Esophagus squamous epithelium (tissue), 5 donors: ENCODE data around the gene MLH1. TPM values are rescaled to one million over a fixed set of nuclear protein-coding genes. Genes with fewer than 3 reads are reported as not detected.
"Not testable (repeated sequence)": the region's sequence is repeated elsewhere in the genome, so short reads cannot be mapped to it uniquely, and the experiment has no call there.

Experiments used
- DNase-seq: peaks from one replicate; lab custom pipeline; 2025; lab: John Stamatoyannopoulos, UW
- H3K27ac ChIP-seq, 4 donors: fragments of 200-600 bp; sonication (generic); one replicate each; pipeline ENCODE4 v1.5.1; 2016 to 2019; ENCODE audit warnings: mild to moderate bottlenecking in 1 of 4
- H3K27me3 ChIP-seq, 4 donors: fragments of 200-600 bp; sonication (generic); 1 replicate in 3 of 4; 2 replicates in 1 of 4; pipeline versions ENCODE4 v1.5.1 to v1.6.0; 2017 to 2021; ENCODE audit warnings: antibody characterized with exemption in 1 of 4
- H3K36me3 ChIP-seq, 3 donors: fragments of 200-600 bp; sonication (generic); one replicate each; pipeline ENCODE4 v1.5.1; 2016 to 2019
- H3K4me1 ChIP-seq, 3 donors: fragments of 200-600 bp; sonication (generic); one replicate each; pipeline ENCODE4 v1.5.1; 2017 to 2019
- H3K4me3 ChIP-seq, 4 donors: fragments of 200-600 bp; sonication (generic); 1 replicate in 3 of 4; 2 replicates in 1 of 4; pipeline ENCODE4 v1.5.1; 2016 to 2019; ENCODE audit warnings: mild to moderate bottlenecking in 2 of 4, moderate library complexity in 1 of 4
- H3K9me3 ChIP-seq, 3 donors: fragments of 200-600 bp; sonication (generic); one replicate each; pipeline ENCODE4 v1.5.1; 2016 to 2019
- POLR2A ChIP-seq, 4 donors: fragments of 450-650 bp; IDR thresholded peaks; one replicate each; pipeline ENCODE4 v1.6.1; 2017; ENCODE audit warnings: antibody characterized with exemption in 4 of 4, mild to moderate bottlenecking in 4 of 4, moderate library complexity in 3 of 4
- WGBS, 2 donors: methylation state at CpG; one replicate each; pipeline ENCODE4 v1.1.5; 2018; 5-methylcytosine and 5-hydroxymethylcytosine counted together
- intact Hi-C: fragments of 100-400 bp; cut with DNase I; formaldehyde crosslinking; loops from one replicate; pipeline ENCODE4 v1.15.0; 2022
- total RNA-seq, 4 donors: library from RNA; depleted of rRNA; stranded (reverse); fragments of >200 nt; gene quantifications; one replicate each; pipeline ENCODE4 v1.1.0, GENCODE V29; 2016
- TF ChIP-seq, protein P1 (sequence below), 6 experiments: fragments of 450-650 bp in 4 of 6; fragments of 200-600 bp in 2 of 6; sonication (generic) in 2 of 6; IDR thresholded peaks; one replicate each; pipeline ENCODE4 v1.5.1; 2016 to 2019; ENCODE audit warnings: antibody characterized with exemption in 6 of 6, mild to moderate bottlenecking in 4 of 6, moderate library complexity in 4 of 6
- donor health status: DM: yes; HTN: yes; CAD: no.

MLH1 gene
- total RNA-seq, 4 donors from 2014 or later = 15.7 to 33.4 (median 26.1) TPM

DNA sequence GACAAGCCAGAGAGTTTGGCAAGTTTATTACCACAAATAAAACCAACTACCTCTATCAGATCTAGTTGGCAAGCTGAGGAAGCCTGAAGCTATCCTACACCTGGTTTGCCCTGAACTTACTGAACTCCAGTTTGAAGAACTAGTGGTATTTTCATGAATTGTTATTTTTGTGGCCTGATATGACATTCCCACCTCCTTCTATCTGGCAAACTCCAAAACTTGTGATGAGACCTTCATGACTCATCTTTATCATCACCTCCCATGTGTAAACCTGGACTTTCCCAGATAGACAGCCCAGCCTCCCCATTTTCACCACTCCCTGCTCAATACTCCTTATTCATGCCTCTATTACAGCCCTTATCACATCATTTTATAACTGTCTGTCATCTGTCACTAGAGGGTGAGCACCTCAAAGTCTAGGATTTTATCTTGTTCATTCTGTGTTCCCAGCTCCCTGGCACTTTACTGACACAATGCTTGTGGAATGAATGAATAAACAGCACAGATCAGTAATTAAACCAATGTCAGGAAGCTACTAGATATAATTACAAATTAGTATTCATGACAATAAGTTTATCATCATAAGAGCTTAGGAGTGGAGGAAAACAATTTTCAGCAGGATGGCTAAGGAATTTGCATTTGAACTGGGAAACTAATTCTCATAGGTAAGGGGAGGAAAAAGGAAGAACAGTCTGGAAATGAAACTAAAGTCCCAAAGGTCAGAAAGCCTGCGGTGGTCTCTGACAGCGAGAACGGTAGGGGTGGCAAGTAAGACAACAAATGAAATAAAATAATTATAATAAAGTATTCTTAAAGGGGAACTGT is 35.2 kb upstream of the MLH1 start:
- no peak for DNase-seq
- peaks cover 0 to 9% (median 4%) of the 10 kb centered on the region in 3 donors for H3K4me1 ChIP-seq
- no peak for TF ChIP-seq POLR2A (IDR thresholded peaks at IDR 0.05)
- TF ChIP-seq, protein P1, sequence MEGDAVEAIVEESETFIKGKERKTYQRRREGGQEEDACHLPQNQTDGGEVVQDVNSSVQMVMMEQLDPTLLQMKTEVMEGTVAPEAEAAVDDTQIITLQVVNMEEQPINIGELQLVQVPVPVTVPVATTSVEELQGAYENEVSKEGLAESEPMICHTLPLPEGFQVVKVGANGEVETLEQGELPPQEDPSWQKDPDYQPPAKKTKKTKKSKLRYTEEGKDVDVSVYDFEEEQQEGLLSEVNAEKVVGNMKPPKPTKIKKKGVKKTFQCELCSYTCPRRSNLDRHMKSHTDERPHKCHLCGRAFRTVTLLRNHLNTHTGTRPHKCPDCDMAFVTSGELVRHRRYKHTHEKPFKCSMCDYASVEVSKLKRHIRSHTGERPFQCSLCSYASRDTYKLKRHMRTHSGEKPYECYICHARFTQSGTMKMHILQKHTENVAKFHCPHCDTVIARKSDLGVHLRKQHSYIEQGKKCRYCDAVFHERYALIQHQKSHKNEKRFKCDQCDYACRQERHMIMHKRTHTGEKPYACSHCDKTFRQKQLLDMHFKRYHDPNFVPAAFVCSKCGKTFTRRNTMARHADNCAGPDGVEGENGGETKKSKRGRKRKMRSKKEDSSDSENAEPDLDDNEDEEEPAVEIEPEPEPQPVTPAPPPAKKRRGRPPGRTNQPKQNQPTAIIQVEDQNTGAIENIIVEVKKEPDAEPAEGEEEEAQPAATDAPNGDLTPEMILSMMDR (IDR thresholded peaks at IDR 0.05) = no peak
- no peaks in the 10 kb centered on the region for H3K36me3 ChIP-seq
- H3K27me3 ChIP-seq = no peaks in the 10 kb centered on the region
- H3K4me3 ChIP-seq = no peak overlapping the region
- WGBS, 2 donors = 44 to 56% methylated on average over 3 of the region's 3 CpGs
- intact Hi-C loops = loop anchor here (10.0 kb wide), 1 partner anchor 223 kb away; no protein-coding TSS in a partner anchor
- H3K27ac ChIP-seq = no peak overlapping the region
- no peaks in the 10 kb centered on the region for H3K9me3 ChIP-seq

DNA sequence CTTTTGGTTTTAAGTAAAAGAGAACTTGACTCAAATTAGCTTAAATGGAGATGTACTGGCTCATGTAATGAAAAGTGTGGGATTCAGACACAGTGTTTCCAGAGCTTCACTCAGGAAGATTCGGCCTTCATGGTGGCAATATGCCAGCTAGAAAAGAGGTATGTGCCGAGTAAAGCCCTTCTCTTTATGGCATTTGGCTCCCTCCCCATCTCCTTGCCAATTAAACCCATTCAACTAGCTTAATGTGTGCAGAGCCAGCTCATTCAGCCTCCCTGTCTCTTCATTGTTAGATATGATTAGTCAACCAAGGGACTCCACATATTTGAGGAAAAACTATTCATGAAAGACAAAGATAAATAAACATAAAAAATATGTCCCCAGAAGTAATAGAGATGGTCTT is 33.5 kb upstream of the MLH1 start:
- intact Hi-C loops = loop anchor here (10.0 kb wide), 1 partner anchor 225 kb away; no protein-coding TSS in a partner anchor
- Histone ChIP-seq H3K36me3 (no peaks in the 10 kb centered on the region), H3K4me3 (no peak overlapping the region), H3K9me3 (no peaks in the 10 kb centered on the region), H3K27me3 (no peaks in the 10 kb centered on the region), H3K27ac (no peak overlapping the region), H3K4me1 (peaks cover 0 to 9% (median 4%) of the 10 kb centered on the region in 3 donors)
- DNase-seq = no peak
- 32 to 39% methylated on average over 2 of the region's 2 CpGs for WGBS, 2 donors
- TF ChIP-seq, protein P1 (IDR thresholded peaks at IDR 0.05) = no peak
- no peak for TF ChIP-seq POLR2A (IDR thresholded peaks at IDR 0.05)

DNA sequence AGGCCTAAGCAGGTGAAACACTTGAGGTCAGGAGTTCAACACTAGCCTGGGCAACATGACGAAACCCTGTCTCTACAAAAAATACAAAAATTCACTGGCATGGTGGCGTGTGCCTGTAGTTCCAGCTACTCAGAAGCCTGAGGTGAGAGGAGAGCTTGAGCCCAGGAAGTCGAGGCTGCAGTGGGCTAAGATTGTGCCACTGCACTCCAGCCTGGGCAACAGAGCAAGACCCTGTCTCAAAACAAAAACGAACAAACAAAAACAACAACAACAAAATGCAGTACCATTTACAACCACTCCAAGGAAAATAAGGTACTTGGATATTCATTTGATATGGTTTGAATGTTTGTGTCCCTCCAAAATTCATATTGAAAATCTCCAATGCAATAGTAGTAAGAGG is 32.8 kb upstream of the MLH1 start:
- no peak overlapping the region for H3K27ac ChIP-seq
- H3K4me3 ChIP-seq = no peak overlapping the region
- no peak for DNase-seq
- peaks cover 0 to 9% (median 4%) of the 10 kb centered on the region in 3 donors for H3K4me1 ChIP-seq
- TF ChIP-seq, protein P1 (IDR thresholded peaks at IDR 0.05) = no peak
- no peak for TF ChIP-seq POLR2A (IDR thresholded peaks at IDR 0.05)
- intact Hi-C loops = no loop called here
- H3K27me3 ChIP-seq = no peaks in the 10 kb centered on the region
- H3K9me3 ChIP-seq = no peaks in the 10 kb centered on the region
- no peaks in the 10 kb centered on the region for H3K36me3 ChIP-seq
- 82% methylated on average over 4 of the region's 4 CpGs for WGBS, 2 donors

DNA sequence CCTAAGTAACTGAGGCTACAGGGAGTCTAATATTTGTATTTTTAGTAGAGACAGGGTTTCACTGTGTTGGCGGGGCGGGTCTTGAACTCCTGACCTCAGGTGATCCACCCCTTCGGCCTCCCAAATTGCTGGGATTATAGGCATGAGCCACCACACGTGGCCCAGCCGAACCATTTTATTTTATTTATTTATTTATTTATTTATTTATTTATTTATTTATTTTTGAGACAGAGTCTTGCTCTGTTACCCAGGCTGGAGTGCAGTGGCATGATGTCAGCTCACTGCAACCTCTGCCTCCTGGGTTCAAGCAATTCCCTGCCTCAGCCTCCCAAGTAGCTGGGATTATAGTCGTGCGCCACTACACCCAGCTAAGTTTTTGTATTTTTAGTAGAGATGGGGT is 30.3 kb upstream of the MLH1 start:
- H3K27me3 ChIP-seq, H3K4me3 ChIP-seq, DNase-seq, H3K4me1 ChIP-seq, H3K36me3 ChIP-seq, intact Hi-C loops, H3K27ac ChIP-seq, H3K9me3 ChIP-seq: not testable (repeated sequence)
- WGBS, 2 donors = 95 to 97% methylated on average over 7 of the region's 7 CpGs

DNA sequence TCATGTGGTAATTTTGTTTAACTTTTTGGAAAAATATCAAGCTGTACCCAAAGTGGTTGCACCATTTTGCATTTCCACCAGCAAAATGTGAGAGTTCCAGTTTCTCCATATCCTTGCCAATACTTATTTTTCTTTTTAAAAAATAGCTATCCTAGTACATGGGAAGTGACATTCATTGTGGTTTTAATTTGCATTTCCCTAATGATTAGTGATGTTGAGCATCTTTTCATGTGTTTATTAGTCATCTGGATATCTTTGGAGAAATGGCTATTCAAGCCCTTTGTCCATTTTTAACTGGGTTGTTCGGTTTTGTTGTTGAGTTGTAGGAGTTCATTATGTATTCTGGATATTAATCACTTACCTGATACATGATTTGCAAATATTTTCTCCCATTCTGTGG is 29.0 kb upstream of the MLH1 start:
- intact Hi-C loops = no loop called here
- Histone ChIP-seq H3K27ac (no peak overlapping the region), H3K9me3 (no peaks in the 10 kb centered on the region), H3K36me3 (no peaks in the 10 kb centered on the region), H3K27me3 (no peaks in the 10 kb centered on the region), H3K4me3 (no peak overlapping the region), H3K4me1 (peaks cover 0 to 2% (median 0%) of the 10 kb centered on the region in 3 donors)
- DNase-seq = no peak
- no peak for TF ChIP-seq POLR2A (IDR thresholded peaks at IDR 0.05)
- TF ChIP-seq, protein P1 (IDR thresholded peaks at IDR 0.05) = no peak
- 72 to 89% methylated on average over 1 of the region's 1 CpG for WGBS, 2 donors
